SH-SY5Y (cell line): ENCODE results near the gene PCA3.

Experiments
- GATA2 ChIP-seq: IDR thresholded peaks from 2 replicates; pipeline ENCODE4 v1.6.1; 2011; ENCODE audit warnings: mild to moderate bottlenecking, low read depth, low read length
- GATA3 ChIP-seq: IDR thresholded peaks from 2 replicates; pipeline ENCODE4 v1.6.1; 2011; ENCODE audit warnings: low read depth, mild to moderate bottlenecking, low read length, moderate library complexity

DNA sequence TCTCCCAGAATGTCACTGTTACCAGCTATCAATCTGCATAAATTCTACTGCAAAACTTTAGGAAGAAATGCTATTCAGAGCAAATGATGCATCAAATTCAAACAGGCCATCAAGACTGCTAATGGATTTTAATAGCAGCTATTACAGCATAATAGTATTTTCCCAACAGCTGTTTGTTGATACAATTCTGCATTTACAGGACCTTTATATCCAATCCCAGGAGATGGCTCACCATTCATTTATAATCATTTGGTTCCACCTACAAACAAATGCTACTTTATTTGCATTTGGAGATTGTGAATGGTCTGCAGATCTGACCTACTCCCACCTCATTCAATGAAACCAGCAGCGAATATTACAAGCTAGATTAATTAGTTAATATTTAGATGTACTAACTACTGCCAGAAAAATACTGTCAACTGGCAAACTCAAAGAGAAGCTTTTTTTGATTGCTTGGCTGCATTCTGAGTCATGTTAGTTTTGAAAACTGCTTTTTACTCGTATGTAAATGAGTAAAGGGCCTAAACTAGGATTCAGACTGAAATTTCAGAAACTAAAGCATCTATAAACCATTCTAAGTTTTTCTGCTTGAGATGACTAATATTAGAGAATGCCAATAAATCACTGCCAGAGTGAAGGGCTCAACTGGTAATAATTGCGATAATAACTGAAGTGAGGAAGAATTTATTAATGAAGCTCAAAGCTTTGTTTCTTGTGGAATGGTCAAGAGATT lies 7.1 kb upstream of the PCA3 start:
- TF ChIP-seq GATA2 (no peak), GATA3 (no peak)
